Caco-2 (cell line): ENCODE measurements around the gene SEZ6. TPM values are rescaled to one million over a fixed set of nuclear protein-coding genes. Genes with fewer than 3 reads are reported as not detected.
A peak's percentile ranks its signal among the peaks of the same experiment; 100 is the strongest.

ENCODE experiments used
- BruUV-seq: library from RNA; stranded (reverse); fragments of 400-500 nt; replicated peaks from 2 replicates; lab custom pipeline; 2021; lab: Mats Ljungman, UMichigan
- CTCF ChIA-PET: fragments of 300-600 bp; sonication (Branson Sonifier 250); formaldehyde crosslinking; loops from one replicate; lab custom pipeline; 2022; ENCODE audit warnings: antibody characterized with exemption; lab: Charles Lee
- POLR2A ChIA-PET: fragments of 300-600 bp; sonication (Branson Sonifier 250); formaldehyde crosslinking; loops from one replicate; lab custom pipeline; 2022; ENCODE audit warnings: antibody characterized with exemption; lab: Charles Lee
- DNase-seq, 2 experiments: peaks; one replicate each; pipeline versions ENCODE4 v3.0.0 to v3.0.0-alpha.2; 2020 to 2022
- H3K27me3 ChIP-seq: replicated peaks from 2 replicates; pipeline ENCODE4 v1.6.0; 2011; ENCODE audit warnings: low read length; ENCODE audit not compliant: control insufficient read depth, insufficient read depth
- H3K36me3 ChIP-seq: 2 replicates; pipeline ENCODE4 v1.5.1; 2011; ENCODE audit warnings: low read length; ENCODE audit not compliant: control insufficient read depth, insufficient read depth
- H3K4me1 ChIP-seq: fragments of 250-450 bp; sonication (Bioruptor Pico); 2 replicates; pipeline ENCODE4 v1.5.1; 2020; ENCODE audit warnings: mild to moderate bottlenecking
- H3K4me3 ChIP-seq: 2 replicates; pipeline ENCODE4 v1.5.1; 2011; ENCODE audit warnings: low read depth, mild to moderate bottlenecking, control low read depth, low read length
- H3K9me3 ChIP-seq: fragments of 250-450 bp; sonication (Bioruptor Pico); 2 replicates; pipeline ENCODE4 v1.5.1; 2020; ENCODE audit warnings: mild to moderate bottlenecking, moderate library complexity
- H3K27ac Mint-ChIP-seq: one replicate; pipeline ENCODE4 v1.8.0; 2022; ENCODE audit warnings: mixed read lengths; ENCODE audit not compliant: unreplicated experiment
- H3K27me3 Mint-ChIP-seq: one replicate; pipeline ENCODE4 v1.8.0; 2022; ENCODE audit warnings: mixed read lengths; ENCODE audit not compliant: insufficient read depth, unreplicated experiment
- H3K36me3 Mint-ChIP-seq: one replicate; pipeline ENCODE4 v1.8.0; 2022; ENCODE audit warnings: mild to moderate bottlenecking, mixed read lengths; ENCODE audit not compliant: insufficient read depth, unreplicated experiment
- H3K4me1 Mint-ChIP-seq: one replicate; pipeline ENCODE4 v1.8.0; 2022; ENCODE audit warnings: low read depth, mixed read lengths; ENCODE audit not compliant: unreplicated experiment
- H3K4me3 Mint-ChIP-seq: one replicate; pipeline ENCODE4 v1.8.0; 2022; ENCODE audit warnings: mild to moderate bottlenecking, moderate library complexity, mixed read lengths; ENCODE audit not compliant: unreplicated experiment
- H3K9me3 Mint-ChIP-seq: one replicate; pipeline ENCODE4 v1.8.0; 2022; ENCODE audit warnings: mixed read lengths; ENCODE audit not compliant: unreplicated experiment
- intact Hi-C: fragments of 100-400 bp; cut with micrococcal nuclease; formaldehyde crosslinking; loops from one replicate; pipeline ENCODE4 v1.10.0; 2022; ENCODE audit not compliant: unreplicated experiment
- total RNA-seq: library from RNA; stranded (reverse); gene quantifications from 2 replicates; pipeline ENCODE4 v1.2.3, GENCODE V29; 2022
- TF ChIP-seq, protein P1 (sequence below), 2 experiments: fragments of 200-600 bp in 1 of 2; IDR thresholded peaks; 1 replicate in 1 of 2; 2 replicates in 1 of 2; pipeline versions ENCODE4 v1.5.1 to v1.8.0; 2011 to 2022; ENCODE audit warnings: antibody characterized with exemption in 1 of 2, control low read depth in 1 of 2, inconsistent platforms in 1 of 2, low read depth in 1 of 2, low read length in 1 of 2, mild to moderate bottlenecking in 1 of 2, moderate library complexity in 1 of 2; ENCODE audit not compliant: insufficient read depth in 1 of 2, severe bottlenecking in 1 of 2, unreplicated experiment in 1 of 2

The SEZ6 gene
- total RNA-seq, 1 experiment from 2014 or later: not detected

DNA sequence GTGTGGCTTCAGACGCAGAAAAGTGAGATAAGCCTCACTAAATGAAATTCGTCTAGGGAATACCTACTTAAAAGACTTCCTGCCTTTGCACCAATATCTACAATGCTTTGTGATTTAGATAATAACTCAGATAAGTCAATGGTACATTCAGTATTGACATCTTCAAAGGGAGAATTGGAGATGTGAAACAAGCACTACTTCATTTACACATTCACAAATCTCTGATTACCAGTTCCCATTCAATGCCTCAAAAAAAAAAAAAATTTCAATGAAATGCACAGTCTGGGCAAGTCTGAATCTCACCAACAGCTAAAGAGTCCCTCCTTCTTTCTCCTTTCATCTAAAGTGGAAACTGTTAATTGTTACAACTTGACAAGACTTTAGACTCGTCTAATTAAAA, 58.2 kb downstream of the SEZ6 start:
- ChIA-PET CTCF (no interaction called here), POLR2A (no interaction called here)
- intact Hi-C loops: loop anchor here (2.0 kb wide), 1 partner anchor 45 kb away; the partner anchor contains the start of gene DHRS13
- Mint-ChIP-seq H3K9me3 (no peaks in the 10 kb centered on the region), H3K27ac (peak overlapping the region; percentile 96), H3K4me3 (no peak overlapping the region), H3K27me3 (no peaks in the 10 kb centered on the region), H3K36me3 (peaks cover 44% of the 10 kb centered on the region), H3K4me1 (no peaks in the 10 kb centered on the region)
- no TSS peak for BruUV-seq
- no peak overlapping the region for H3K4me3 ChIP-seq
- no peaks in the 10 kb centered on the region for H3K27me3 ChIP-seq
- peaks cover 7% of the 10 kb centered on the region for H3K4me1 ChIP-seq
- no peaks in the 10 kb centered on the region for H3K36me3 ChIP-seq
- no peaks in the 10 kb centered on the region for H3K9me3 ChIP-seq
- TF ChIP-seq, protein P1, sequence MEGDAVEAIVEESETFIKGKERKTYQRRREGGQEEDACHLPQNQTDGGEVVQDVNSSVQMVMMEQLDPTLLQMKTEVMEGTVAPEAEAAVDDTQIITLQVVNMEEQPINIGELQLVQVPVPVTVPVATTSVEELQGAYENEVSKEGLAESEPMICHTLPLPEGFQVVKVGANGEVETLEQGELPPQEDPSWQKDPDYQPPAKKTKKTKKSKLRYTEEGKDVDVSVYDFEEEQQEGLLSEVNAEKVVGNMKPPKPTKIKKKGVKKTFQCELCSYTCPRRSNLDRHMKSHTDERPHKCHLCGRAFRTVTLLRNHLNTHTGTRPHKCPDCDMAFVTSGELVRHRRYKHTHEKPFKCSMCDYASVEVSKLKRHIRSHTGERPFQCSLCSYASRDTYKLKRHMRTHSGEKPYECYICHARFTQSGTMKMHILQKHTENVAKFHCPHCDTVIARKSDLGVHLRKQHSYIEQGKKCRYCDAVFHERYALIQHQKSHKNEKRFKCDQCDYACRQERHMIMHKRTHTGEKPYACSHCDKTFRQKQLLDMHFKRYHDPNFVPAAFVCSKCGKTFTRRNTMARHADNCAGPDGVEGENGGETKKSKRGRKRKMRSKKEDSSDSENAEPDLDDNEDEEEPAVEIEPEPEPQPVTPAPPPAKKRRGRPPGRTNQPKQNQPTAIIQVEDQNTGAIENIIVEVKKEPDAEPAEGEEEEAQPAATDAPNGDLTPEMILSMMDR (IDR thresholded peaks at IDR 0.05; ENCODE audit: insufficient read depth in 1 of 2, low read depth in 1 of 2, low read length in 1 of 2, severe bottlenecking in 1 of 2, unreplicated experiment in 1 of 2): no peak
- DNase-seq: no peak

DNA sequence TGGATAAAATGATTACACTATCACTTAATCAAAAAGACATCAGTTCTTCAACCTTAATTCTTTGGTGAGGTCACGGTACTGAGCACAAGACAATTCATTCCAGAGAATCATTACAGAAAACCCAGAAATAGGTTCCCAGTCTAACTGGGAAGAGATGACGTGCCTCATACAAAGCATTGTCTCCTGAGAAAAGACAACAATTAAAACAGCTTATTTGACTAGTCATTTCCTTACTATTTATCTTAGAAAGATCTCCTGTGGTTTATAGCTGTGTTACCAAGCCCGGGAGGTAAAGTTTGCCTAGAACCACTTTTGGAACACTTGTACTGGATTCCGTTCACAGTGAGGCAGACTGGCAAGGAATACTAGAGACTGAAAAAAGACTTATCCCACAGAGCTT, 59.6 kb downstream of the SEZ6 start:
- intact Hi-C loops: no loop called here
- peaks cover 2% of the 10 kb centered on the region; the same call in 1 of the 2 replicates for H3K36me3 ChIP-seq
- no peak overlapping the region for H3K4me3 Mint-ChIP-seq
- H3K4me3 ChIP-seq: no peak overlapping the region
- H3K27me3 ChIP-seq: no peaks in the 10 kb centered on the region
- POLR2A ChIA-PET: no interaction called here
- H3K27me3 Mint-ChIP-seq: no peaks in the 10 kb centered on the region
- H3K9me3 Mint-ChIP-seq: no peaks in the 10 kb centered on the region
- H3K27ac Mint-ChIP-seq: no peak overlapping the region
- BruUV-seq: no TSS peak
- CTCF ChIA-PET: interaction anchor here (0.9 kb wide), 1 partner anchor 183 kb away, joined by 3 read pairs; no protein-coding TSS in a partner anchor
- no peaks in the 10 kb centered on the region for H3K9me3 ChIP-seq
- TF ChIP-seq, protein P1 (IDR thresholded peaks at IDR 0.05; ENCODE audit: insufficient read depth in 1 of 2, low read depth in 1 of 2, low read length in 1 of 2, severe bottlenecking in 1 of 2, unreplicated experiment in 1 of 2): no peak
- peaks cover 6% of the 10 kb centered on the region for H3K4me1 ChIP-seq
- no peaks in the 10 kb centered on the region for H3K4me1 Mint-ChIP-seq
- DNase-seq: no peak
- H3K36me3 Mint-ChIP-seq: peaks cover 45% of the 10 kb centered on the region

DNA sequence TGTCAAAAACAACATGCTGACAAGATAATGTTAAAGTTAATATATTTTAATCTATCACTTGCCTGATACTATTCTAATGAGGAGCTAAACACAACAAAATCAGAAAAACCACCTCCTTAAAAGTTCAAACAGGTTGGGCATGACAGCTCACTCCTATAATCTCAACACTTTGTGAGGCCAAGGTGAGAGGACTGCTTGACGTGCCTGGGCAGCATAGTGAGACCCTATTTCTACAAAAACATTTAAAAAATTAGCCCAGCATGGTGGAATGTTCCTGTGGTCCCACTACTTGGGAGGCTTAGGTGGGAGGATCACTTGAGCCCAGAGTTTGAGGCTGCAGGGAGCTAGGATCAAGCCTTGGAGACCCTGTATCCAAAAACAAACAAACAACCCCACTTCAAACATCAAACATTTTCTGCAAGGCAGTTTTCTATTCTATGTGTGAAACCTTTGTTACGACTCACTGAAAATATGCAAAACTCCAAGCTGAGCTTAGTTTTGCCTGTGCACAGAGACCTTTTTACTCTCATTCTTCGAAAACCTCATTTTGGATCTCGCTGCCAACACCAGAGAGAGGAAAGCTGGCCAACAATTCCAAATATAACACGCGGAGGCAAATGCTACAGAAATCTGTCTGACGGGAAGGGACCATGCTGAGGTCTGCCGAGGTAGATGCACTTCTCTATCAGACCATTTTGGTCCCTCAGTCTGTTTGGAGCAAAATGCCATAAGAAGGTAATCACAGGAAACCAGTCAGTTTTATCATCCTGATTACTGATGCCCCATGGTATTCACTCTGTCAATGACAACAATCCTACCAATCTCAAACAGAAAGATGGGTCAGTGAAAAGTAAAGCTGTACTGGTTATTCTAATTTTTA, 60.7 kb downstream of the SEZ6 start:
- Mint-ChIP-seq H3K4me1 (no peaks in the 10 kb centered on the region), H3K27ac (no peak overlapping the region), H3K9me3 (no peaks in the 10 kb centered on the region), H3K27me3 (no peaks in the 10 kb centered on the region), H3K36me3 (peaks cover 44% of the 10 kb centered on the region), H3K4me3 (no peak overlapping the region)
- TF ChIP-seq, protein P1 (IDR thresholded peaks at IDR 0.05; ENCODE audit: insufficient read depth in 1 of 2, low read depth in 1 of 2, low read length in 1 of 2, severe bottlenecking in 1 of 2, unreplicated experiment in 1 of 2): no peak
- no TSS peak for BruUV-seq
- H3K4me3 ChIP-seq: no peak overlapping the region
- peaks cover 6% of the 10 kb centered on the region for H3K4me1 ChIP-seq
- intact Hi-C loops: no loop called here
- no peak for DNase-seq
- ChIA-PET POLR2A (no interaction called here), CTCF (interaction anchor here (0.9 kb wide), 1 partner anchor 181 kb away, joined by 3 read pairs; no protein-coding TSS in a partner anchor)
- H3K36me3 ChIP-seq: peaks cover 2% of the 10 kb centered on the region; the same call in 1 of the 2 replicates
- no peaks in the 10 kb centered on the region for H3K27me3 ChIP-seq
- no peaks in the 10 kb centered on the region for H3K9me3 ChIP-seq
